HG02588 (cell line): ENCODE results near the gene ASCC3.
"Not testable (repeated sequence)": the region's sequence is repeated elsewhere in the genome, so short reads cannot be mapped to it uniquely, and the experiment has no call there.

Source experiments
- ATAC-seq: cut with Tn5 transposase; IDR thresholded peaks from one replicate; pipeline ENCODE4 v1.9.1; 2021; ENCODE audit warnings: mild to moderate bottlenecking, moderate library complexity; ENCODE audit not compliant: unreplicated experiment

ASCC3 gene

GRCh38 chr6:100886076-100886475, 4.9 kb upstream of the ASCC3 start:
- no peak for ATAC-seq

GRCh38 chr6:100883347-100883746, 2.2 kb upstream of the ASCC3 start:
- no peak for ATAC-seq

- ATAC-seq = peak; percentile 4
These were observed 545 bp upstream of the ASCC3 start for GRCh38 chr6:100881707-100882040.

GRCh38 chr6:100880149-100880852, 828 bp downstream of the ASCC3 start:
- ATAC-seq = no peak

GRCh38 chr6:100879317-100879716, 1.8 kb downstream of the ASCC3 start:
- ATAC-seq = no peak

GRCh38 chr6:100877851-100878250, 3.3 kb downstream of the ASCC3 start:
- no peak for ATAC-seq

GRCh38 chr6:100876251-100876650, 4.9 kb downstream of the ASCC3 start:
- no peak for ATAC-seq

GRCh38 chr6:100865525-100865924, 15.6 kb downstream of the ASCC3 start:
- no peak for ATAC-seq

- ATAC-seq = no peak
These were observed 19.1 kb downstream of the ASCC3 start for GRCh38 chr6:100862063-100862462.

- no peak for ATAC-seq
These were observed 25.0 kb downstream of the ASCC3 start for GRCh38 chr6:100856146-100856545.

GRCh38 chr6:100851819-100852218, 29.3 kb downstream of the ASCC3 start:
- no peak for ATAC-seq

- no peak for ATAC-seq
These were observed 31.0 kb downstream of the ASCC3 start for GRCh38 chr6:100850174-100850573.

- no peak for ATAC-seq
These were observed 34.9 kb downstream of the ASCC3 start for GRCh38 chr6:100846276-100846675.

- no peak for ATAC-seq
These were observed 35.5 kb downstream of the ASCC3 start for GRCh38 chr6:100845676-100846075.

GRCh38 chr6:100839419-100839818, 41.7 kb downstream of the ASCC3 start:
- no peak for ATAC-seq

GRCh38 chr6:100838011-100838410, 43.1 kb downstream of the ASCC3 start:
- no peak for ATAC-seq

- ATAC-seq = no peak
These were observed 47.1 kb downstream of the ASCC3 start for GRCh38 chr6:100833972-100834574.

GRCh38 chr6:100829077-100829595, 52.0 kb downstream of the ASCC3 start:
- not testable (repeated sequence) for ATAC-seq

GRCh38 chr6:100823041-100823440, 58.1 kb downstream of the ASCC3 start:
- no peak for ATAC-seq

- no peak for ATAC-seq
These were observed 63.1 kb downstream of the ASCC3 start for GRCh38 chr6:100818066-100818465.

- no peak for ATAC-seq
These were observed 71.1 kb downstream of the ASCC3 start for GRCh38 chr6:100810015-100810414.

GRCh38 chr6:100809346-100809745, 71.8 kb downstream of the ASCC3 start:
- ATAC-seq = peak; percentile 64
